Epithelial cell of prostate (primary cell): ENCODE data around the gene PRDM4.

Experiments used
- DNase-seq: peaks from one replicate; pipeline ENCODE4 v3.0.0-alpha.2; 2011; ENCODE audit warnings: low read depth, low spot score
- H3K27ac ChIP-seq: fragments of 450-650 bp; 2 replicates; pipeline ENCODE4 v1.5.1; 2017; ENCODE audit warnings: mild to moderate bottlenecking

Gene PRDM4, protein sequence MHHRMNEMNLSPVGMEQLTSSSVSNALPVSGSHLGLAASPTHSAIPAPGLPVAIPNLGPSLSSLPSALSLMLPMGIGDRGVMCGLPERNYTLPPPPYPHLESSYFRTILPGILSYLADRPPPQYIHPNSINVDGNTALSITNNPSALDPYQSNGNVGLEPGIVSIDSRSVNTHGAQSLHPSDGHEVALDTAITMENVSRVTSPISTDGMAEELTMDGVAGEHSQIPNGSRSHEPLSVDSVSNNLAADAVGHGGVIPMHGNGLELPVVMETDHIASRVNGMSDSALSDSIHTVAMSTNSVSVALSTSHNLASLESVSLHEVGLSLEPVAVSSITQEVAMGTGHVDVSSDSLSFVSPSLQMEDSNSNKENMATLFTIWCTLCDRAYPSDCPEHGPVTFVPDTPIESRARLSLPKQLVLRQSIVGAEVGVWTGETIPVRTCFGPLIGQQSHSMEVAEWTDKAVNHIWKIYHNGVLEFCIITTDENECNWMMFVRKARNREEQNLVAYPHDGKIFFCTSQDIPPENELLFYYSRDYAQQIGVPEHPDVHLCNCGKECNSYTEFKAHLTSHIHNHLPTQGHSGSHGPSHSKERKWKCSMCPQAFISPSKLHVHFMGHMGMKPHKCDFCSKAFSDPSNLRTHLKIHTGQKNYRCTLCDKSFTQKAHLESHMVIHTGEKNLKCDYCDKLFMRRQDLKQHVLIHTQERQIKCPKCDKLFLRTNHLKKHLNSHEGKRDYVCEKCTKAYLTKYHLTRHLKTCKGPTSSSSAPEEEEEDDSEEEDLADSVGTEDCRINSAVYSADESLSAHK

DNA sequence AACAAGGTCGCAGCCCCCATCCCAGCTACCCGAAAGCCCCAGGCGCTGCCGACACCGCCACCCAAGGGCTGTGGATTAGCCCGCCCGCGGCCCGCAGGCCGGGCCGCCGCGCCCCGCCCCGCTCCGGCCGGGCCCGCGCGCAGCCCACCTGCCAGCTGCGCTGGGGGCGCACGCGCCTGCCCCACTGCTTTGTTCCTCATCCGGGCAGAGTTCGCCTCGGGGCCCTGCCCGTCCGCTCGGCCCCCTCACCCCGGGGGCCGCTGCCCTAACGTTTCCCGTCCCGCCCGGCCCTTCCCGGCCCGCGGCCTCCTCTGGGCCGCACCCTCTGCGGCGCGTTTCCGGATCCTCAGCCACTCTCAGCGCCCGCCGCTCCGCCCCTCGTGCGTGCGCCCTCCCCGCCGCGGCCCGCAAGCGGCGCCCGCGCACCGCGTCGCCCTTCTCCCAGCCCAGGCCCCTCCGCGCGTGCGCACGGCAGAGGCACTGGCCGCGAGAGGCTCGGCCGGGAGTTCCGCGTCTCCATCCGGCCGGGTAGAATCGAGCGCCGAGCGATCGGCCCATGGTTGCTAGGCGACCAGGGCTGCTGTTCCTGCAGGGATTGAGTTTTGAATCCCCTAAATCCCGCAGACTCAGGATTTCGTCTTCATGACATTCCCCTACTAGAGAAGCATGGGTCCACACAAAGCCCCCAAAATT is at the start of gene PRDM4:
Gene PRDM4 (minus strand): TSS at position 329 of the 693 bp plus-strand sequence. CDS start 622 bp downstream, outside the sequence.
- peak within 1 kb of the TSS; percentile 85 for H3K27ac ChIP-seq
- peak; percentile 63 for DNase-seq

DNA sequence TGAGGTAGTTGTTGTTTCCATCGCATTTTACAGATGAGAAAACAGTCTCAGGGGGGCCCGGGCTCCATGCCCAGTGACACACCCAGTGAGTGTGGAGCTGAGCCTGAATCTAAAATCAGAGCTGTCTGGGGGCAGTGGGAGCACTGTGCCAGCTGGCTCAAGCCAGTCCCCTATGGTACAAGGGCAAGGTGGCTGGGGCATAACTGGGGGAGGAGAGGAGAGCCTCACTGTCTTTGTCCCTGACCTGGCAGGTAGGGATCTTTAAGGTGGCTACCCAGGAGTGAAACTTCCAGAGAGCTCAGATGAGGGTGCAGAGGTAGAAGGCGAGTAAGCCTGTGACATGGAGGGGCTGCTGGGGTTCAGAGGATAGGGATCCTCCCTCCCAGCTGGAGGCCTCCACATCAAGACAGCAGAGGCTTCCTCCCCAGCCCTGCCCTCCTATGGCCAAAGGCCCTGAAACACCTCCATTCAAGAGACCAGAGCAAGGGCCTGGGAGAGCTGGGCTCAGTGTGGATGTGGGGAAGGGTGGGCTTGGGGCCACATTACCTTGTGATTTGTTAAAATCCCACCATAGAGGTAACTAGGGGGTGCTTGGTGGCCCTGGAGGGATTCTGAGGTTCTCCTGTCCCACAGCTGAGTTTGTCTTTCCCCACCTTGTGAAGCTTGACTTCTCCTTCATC is 46.7 kb upstream of the PRDM4 start:
- DNase-seq, result no peak
- no peak overlapping the region for H3K27ac ChIP-seq

DNA sequence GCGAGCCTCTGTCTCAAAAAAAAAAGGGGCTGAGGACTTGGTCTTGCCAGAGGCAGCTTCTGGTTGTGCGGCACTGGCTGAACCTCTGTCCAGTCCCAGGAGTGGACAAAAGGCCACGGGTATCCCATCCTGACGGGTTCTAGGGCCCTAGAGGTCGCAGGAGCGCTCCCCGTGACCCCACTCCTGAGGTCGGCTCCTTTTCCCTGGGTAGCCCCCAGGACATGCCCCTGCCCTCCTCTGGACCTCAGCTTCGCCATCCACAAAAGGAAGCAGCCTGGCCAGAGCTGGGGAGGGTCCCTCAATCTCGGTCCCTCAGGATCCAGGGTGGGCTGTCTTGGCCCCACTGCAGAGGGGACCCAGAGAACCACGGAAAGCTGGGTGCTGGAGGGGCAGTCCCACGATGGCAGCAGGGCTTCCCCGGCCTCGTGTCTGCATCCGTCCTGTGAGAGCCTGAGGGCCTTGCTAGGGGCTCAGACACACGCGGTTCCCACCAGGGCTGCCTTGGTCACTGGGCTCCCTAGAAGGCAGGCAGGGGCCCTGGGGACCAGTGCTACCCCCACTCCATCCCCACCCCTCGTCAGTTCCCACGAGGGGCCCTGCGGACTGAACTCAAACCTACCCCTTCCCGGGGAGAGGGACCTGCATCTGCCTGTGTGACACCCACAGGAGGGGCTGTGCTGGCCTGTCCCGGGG is 44.7 kb upstream of the PRDM4 start:
- no peak overlapping the region for H3K27ac ChIP-seq
- no peak for DNase-seq

DNA sequence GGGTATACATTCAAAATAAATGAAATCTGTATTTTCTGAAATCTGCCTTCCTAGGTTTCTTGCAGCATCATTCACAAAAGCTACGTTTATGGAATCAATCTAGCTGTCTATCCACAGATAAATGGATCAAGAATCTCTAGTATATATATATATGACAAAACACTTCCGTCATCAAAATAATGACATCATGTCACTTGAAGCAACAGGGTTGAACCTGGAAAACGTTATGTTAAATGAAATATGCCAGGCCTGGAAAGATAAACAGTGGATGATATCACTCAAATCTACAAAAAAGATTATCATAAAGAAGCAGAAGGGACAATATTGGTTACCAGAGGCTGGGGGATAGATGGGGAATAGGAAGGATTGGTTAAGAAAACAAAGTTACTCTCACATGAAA is 42.2 kb upstream of the PRDM4 start:
- no peak for DNase-seq
- no peak overlapping the region for H3K27ac ChIP-seq

DNA sequence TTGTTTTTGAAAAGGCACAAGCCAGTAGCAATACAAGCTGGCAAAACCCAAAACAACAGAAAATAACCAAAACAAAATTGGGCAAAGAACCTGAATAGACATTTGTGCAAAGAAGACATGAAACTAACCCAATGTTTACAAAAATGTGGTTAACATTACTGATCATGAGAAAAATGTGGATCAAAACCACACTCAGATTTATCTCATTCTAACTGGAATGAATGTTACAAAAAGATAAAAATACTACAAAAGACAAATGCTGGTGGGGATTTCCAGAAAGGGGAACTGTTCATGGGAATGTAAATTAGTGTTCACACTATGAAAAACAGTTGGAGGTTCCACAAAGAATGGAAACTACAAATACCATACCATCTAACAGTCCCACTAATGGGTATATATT is 40.2 kb upstream of the PRDM4 start:
- no peak overlapping the region for H3K27ac ChIP-seq
- no peak for DNase-seq

DNA sequence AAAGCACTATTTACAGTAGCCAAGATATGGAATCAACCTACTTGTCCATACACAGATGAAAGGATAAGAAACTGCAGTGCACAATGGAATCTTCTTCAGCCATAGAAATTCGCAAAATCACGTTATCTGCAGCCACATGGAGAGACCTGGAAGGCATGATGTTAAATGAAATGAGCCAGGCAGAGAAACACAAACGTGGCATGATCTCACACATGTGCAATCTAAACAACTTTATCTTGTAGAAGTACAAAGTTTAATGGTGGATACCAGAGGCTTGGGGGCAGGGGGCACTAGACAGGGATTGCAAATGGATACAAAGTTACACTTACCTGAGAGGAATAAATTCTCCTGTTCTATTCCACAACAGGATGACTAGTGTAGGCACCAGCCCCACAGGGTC is 37.6 kb upstream of the PRDM4 start:
- no peak overlapping the region for H3K27ac ChIP-seq
- DNase-seq, result no peak

DNA sequence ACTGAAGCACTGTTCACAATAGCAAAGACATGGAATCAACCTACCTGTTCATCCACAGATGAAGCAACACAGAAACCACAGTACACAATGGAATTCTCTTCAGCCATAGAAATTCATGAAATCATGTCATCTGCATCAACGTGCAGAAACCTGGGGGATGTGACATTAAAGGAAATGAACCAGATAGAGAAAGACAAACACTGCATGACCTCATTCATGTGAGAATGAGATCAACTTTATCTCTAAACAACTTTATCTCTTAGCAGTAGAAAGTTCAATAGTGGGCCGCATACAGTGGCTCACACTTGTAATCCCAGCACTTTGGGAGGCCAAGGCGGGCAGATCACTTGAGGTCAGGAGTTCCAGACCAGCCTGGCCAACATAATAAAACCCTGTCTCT is 33.5 kb upstream of the PRDM4 start:
- no peak overlapping the region for H3K27ac ChIP-seq
- DNase-seq, result no peak

DNA sequence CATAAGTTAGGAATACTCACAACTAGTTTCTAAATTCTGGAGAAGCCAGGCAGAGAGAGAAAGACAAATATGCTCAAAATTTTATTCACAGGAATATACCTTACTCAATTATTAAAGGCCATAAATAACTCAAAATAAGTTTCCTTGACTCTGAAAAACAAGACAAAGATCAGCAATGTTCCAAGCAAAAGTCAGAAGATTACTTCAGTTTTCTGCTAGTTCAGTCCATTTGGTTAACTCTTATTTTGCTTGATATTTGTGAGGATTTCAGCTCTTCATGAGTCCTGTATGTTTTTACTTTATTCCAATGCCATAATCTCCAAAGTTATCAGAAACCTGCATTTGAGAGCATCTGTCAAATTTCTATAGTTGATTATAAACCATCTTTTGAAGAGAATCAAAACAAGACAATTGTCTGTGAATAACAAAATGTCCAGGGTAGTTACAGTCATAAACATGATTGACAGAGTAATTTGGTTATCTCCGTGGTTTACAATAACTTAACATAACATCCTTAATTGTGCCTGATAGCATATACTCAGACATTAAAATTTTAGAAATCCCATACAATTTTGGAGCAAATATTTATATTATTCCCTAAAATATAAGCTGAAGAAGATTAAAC is 30.6 kb upstream of the PRDM4 start:
- no peak overlapping the region for H3K27ac ChIP-seq
- DNase-seq, result no peak

DNA sequence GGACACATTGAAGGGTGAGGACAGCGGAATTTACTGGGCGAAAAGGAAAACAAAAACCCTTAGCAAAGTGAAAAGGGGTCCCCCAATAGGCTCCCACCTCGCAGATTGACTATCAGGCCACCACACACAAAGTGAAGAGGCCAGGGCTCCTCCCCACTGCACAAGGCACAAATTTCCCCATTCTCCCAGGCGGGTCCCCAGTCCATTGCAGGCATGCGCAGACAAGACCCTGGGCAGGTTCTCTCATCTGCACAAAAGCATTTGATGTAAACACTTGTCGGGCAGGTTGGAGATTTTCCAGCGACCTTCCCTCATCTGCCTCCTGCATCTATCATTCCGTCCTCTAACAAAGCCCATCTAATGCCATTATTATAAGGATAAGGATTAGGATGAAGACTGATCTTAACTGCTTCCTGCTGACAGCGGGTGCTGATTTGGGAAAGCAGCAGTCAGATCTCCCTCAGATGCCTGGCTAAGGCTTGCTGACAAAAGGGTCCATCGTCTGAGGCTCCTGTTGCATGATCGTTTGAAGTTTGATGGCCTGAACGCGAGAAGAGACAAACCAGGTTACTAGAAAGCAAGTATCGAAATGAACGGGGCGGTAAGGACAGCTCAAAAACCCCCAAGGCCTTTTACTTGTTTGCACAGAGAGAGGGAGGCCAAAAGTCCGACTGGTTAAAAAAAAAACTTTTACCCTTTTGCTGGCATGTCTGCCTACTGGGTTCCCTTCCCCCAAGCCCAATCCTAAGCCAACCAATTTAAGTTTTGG is 27.9 kb upstream of the PRDM4 start:
- DNase-seq, result no peak
- no peak overlapping the region for H3K27ac ChIP-seq

DNA sequence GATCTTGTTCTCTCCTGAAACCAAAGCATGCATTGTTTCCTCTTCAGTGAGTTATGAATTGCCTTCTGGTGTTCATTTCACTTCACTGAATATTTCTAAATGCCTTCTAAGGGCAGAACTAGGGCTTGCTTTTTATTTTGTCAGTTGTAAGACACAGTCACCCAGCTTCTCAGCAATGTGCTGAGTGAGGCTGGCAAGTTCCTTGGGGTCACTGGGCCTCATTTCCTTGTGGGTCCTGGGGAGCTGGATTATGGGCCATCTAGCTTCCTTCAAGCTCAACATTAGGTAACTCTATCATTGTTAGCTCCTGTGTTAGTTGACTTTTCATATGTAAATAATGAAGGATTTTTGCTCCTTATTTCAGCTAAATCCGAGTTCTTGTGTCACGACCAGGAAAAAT is 27.3 kb upstream of the PRDM4 start:
- H3K27ac ChIP-seq, result no peak overlapping the region
- DNase-seq, result no peak

DNA sequence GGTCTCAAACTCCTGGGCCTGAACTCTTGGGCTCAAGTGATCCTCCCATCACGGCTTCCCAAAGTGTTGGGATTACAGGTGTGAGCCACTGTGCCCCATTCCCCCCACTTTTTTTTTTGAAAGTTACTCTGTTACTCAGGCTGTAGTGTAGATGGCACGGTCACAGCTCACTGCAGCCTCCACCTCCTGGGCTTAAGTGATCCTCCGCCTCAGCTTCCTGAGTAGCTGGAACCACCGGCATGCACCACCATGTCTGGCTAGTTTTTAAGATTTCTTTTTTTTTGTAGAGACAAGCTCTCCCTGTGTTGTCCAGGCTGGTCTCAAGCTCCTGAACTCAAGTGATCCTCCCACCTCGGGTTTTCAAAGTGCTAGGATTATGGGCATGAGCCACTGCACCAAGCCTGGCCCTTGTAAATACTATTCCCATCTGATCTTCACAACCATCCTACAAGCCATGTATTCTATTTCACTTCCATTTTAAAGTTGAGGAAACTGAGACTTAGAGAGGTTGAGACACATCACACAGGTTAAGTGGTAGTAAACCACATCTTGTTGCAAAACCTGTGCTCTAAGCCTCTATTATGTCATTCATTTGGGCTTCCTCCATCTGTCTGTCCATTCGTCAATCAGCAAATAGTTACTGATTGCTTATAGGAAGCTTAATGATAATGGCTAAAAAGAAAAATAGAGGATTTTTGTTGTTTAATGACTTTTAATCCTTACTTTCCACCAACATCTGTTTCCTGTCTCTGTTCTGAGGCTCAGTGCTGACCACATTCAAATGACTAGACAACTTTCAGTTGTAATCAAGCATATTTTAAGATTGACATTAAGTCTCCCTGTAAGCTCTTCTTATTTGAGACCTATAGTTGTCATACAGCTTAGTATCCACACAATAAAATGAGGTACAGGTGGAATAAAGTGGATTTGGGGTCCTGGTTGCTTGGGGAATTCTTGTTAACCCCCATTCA is 22.8 kb upstream of the PRDM4 start:
- H3K27ac ChIP-seq, result no peak overlapping the region
- no peak for DNase-seq

DNA sequence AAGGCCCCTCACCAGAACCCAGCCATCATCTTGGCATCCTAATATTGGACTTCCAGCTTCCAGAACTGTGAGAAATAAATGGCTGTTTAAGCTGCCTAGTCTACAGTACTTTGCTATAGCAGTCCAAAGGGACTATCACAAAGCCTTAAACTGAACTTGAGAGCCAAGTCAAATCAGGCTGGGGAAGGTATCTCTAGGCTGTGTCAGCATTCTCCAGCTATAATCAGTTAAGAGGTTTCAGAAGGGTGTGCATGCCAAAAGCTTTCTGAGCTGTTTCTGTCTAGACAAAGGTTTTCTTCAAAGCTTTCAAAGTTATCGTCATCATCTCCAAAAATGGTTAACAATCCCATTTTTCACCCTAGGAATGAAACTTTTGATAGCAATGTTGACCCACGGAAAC is 21.1 kb upstream of the PRDM4 start:
- no peak overlapping the region for H3K27ac ChIP-seq
- DNase-seq, result no peak

DNA sequence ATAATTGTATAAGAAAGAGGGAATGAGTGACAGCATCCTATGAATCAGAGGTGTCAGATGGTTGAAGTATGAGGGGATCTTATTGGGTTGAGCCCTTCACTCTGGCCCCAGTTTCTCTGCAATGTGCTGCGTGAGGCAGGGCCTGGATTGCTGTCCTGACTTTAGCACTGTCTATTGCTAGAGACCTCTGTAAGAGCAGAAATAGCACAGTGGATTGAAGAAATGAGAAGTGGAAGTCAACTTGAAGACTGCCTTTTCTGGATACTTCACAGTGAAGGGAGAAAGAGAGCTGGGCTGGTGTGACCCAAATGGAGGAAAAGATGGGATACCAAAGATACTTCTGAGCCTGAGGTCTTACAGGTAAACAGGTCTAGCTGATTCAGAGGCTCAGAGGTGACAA is 19.4 kb upstream of the PRDM4 start:
- no peak overlapping the region for H3K27ac ChIP-seq
- no peak for DNase-seq

DNA sequence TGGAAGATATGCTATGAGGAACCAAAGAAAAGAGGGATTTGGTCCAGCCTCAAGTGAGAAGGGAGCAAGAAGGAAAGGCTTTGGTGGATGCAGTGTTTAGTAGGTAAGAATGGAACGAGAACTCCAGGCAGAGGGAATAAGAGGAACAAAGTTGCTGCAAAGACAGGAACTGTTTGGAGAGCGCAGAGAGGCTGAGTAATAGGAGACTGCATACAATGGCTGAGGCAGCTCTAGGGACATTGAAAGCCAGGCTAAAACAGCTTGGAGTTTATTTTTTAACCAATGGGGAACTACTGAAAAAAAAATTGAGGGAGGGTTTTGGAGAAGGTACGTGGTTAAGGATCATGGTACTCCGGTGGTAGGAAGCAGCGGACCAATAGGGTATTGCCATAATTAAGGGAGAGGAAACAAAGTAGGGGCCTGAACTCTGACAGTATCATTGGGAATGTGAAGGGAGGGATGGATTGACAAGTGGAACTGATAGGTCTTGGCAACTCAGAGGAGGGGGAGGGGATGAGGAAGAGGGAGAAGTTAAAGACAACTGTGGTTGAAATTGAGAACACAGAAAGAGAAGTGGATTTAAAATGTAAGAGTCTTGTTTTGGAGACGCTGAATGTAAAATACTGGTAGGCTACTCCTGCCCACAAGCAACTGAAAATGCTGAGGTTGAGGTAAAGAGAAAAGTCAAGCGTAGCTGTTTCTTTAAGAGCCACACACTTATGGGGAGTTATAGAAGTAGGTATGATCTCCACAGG is 18.3 kb upstream of the PRDM4 start:
- H3K27ac ChIP-seq, result no peak overlapping the region
- DNase-seq, result no peak

DNA sequence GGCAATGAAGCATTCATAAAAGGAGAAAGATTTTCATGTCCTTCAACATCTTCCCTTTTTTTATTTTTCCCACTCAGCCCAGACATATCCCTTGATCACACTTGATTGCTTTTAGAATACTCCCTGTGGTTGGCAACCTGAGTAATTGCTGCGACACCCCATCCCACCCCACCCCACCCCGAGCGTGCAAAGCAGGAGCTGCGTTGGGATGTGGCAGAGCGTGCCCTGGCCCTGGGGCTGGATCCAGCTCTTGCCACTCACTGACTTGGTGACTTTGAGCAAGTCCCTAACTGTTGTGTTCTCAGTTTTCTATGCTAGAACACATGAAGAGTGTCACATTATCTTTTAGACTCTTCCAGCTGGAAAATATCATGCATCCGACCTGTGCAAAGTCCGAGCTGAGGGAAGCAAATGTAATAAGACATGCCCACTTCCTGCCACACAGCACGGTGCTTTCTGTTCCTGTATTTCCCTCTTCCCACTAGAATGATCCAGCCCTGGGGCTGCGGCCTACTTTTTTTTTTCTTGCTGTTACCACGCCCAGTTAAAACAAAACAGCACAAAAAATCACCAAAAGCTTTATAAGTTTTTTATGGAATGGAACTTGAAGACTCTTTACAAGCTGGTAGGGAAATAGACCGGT is 17.6 kb upstream of the PRDM4 start:
- no peak for DNase-seq
- no peak overlapping the region for H3K27ac ChIP-seq

DNA sequence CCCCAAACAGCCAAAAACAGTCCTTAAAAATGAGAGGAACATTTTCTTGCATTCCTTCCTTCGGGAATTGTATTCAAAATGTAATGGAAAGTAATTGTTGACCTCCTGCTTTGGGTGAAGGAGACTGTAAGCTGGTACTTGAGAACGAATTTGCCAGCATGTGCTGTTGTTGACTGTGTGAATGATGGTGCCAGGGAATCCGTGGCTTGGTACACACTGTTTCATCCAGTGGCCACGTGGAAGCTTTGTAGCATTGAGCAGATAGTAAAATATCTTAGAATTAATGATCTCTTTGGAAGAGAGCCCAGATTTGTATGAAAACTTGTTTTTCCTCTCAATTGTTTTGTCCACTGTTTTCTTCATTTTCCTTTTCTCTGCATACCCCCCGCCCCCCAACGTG is 15.2 kb upstream of the PRDM4 start:
- DNase-seq, result no peak
- H3K27ac ChIP-seq, result no peak overlapping the region
